Common myeloid progenitor, CD34-positive (primary cell): ENCODE results near the gene DOCK2.
A peak's percentile ranks its signal among the peaks of the same experiment; 100 is the strongest.

Experiments
- CTCF ChIA-PET: fragments of 350-600 bp; sonication (Branson Sonifier 250); formaldehyde crosslinking; loops from one replicate; lab custom pipeline; 2021; ENCODE audit warnings: antibody characterized with exemption; lab: Charles Lee
- POLR2A ChIA-PET: fragments of 350-600 bp; sonication (Branson Sonifier 250); formaldehyde crosslinking; loops from one replicate; lab custom pipeline; 2021; ENCODE audit warnings: antibody characterized with exemption; lab: Charles Lee
- DNase-seq, 3 donors: peaks; one replicate each; pipeline versions ENCODE4 v3.0.0 to v3.0.0-alpha.2; 2013
- H3K27ac ChIP-seq, 2 experiments: 1 replicate in 1 of 2; 2 replicates in 1 of 2; pipeline ENCODE4 v1.7.0; 2013; ENCODE audit warnings: inconsistent platforms in 2 of 2, low read length in 2 of 2, mild to moderate bottlenecking in 2 of 2, low read depth in 1 of 2, moderate library complexity in 1 of 2; ENCODE audit not compliant: severe bottlenecking in 2 of 2, insufficient read depth in 1 of 2, poor library complexity in 1 of 2
- H3K27me3 ChIP-seq, 5 experiments: replicated peaks in 2 of 5; 1 replicate in 3 of 5; 2 replicates in 2 of 5; pipeline versions ENCODE4 v1.6.1 to v1.7.0; 2013; ENCODE audit warnings: low read length in 4 of 5, mild to moderate bottlenecking in 2 of 5, moderate library complexity in 2 of 5, inconsistent platforms in 1 of 5; ENCODE audit not compliant: insufficient read depth in 5 of 5, control insufficient read depth in 4 of 5
- H3K36me3 ChIP-seq, 4 experiments: 1 replicate in 2 of 4; 2 replicates in 2 of 4; pipeline versions ENCODE4 v1.6.1 to v1.7.0; 2013; ENCODE audit warnings: low read length in 3 of 4, control low read depth in 1 of 4, mild to moderate bottlenecking in 1 of 4; ENCODE audit not compliant: control insufficient read depth in 4 of 4, insufficient read depth in 4 of 4
- H3K4me1 ChIP-seq, 4 experiments: 1 replicate in 3 of 4; 2 replicates in 1 of 4; pipeline versions ENCODE4 v1.6.1 to v1.7.1; 2013; ENCODE audit warnings: low read length in 3 of 4, mild to moderate bottlenecking in 3 of 4, control low read depth in 1 of 4, inconsistent platforms in 1 of 4, moderate library complexity in 1 of 4; ENCODE audit not compliant: control insufficient read depth in 4 of 4, insufficient read depth in 4 of 4; ENCODE audit errors: control extremely low read depth in 1 of 4
- H3K4me3 ChIP-seq, 7 experiments: 1 replicate in 4 of 7; 2 replicates in 3 of 7; pipeline versions ENCODE4 v1.5.1 to v1.7.0; 2013; ENCODE audit warnings: mild to moderate bottlenecking in 7 of 7, low read length in 6 of 7, moderate library complexity in 6 of 7, inconsistent platforms in 2 of 7, low read depth in 2 of 7, control low read depth in 1 of 7; ENCODE audit not compliant: insufficient read depth in 4 of 7, control insufficient read depth in 1 of 7; ENCODE audit errors: extremely low read depth in 1 of 7
- H3K9me3 ChIP-seq, 5 experiments: 1 replicate in 4 of 5; 2 replicates in 1 of 5; pipeline versions ENCODE4 v1.6.1 to v1.7.1; 2013; ENCODE audit warnings: low read length in 4 of 5, mild to moderate bottlenecking in 2 of 5, inconsistent platforms in 1 of 5, low read depth in 1 of 5, moderate library complexity in 1 of 5; ENCODE audit not compliant: control insufficient read depth in 4 of 5, insufficient read depth in 2 of 5; ENCODE audit errors: control extremely low read depth in 1 of 5
- WGBS: methylation state at CpG from one replicate; pipeline ENCODE4 v1.1.5; 2013; ENCODE audit not compliant: insufficient coverage; 5-methylcytosine and 5-hydroxymethylcytosine counted together

DOCK2 gene

GRCh38 chr5:169772256-169772655 lies 135.2 kb downstream of the DOCK2 start:
- Histone ChIP-seq H3K36me3 (peaks cover 0 to 42% (median 22%) of the 10 kb centered on the region in 4 experiments), H3K4me3 (no peak overlapping the region), H3K9me3 (no peaks in the 10 kb centered on the region), H3K4me1 (no peaks in the 10 kb centered on the region), H3K27ac (no peak overlapping the region), H3K27me3 (no peaks in the 10 kb centered on the region)
- WGBS, result no CpG with 5 or more reads among the region's 2 CpGs
- ChIA-PET CTCF (no interaction called here), POLR2A (no interaction called here)
- no peak for DNase-seq

- POLR2A ChIA-PET, result no interaction called here
- Histone ChIP-seq H3K36me3 (peaks cover under 1 to 45% (median 22%) of the 10 kb centered on the region in 4 experiments), H3K9me3 (no peaks in the 10 kb centered on the region), H3K27me3 (no peaks in the 10 kb centered on the region), H3K4me3 (no peak overlapping the region), H3K27ac (no peak overlapping the region), H3K4me1 (no peaks in the 10 kb centered on the region)
- no peak for DNase-seq
- CTCF ChIA-PET, result no interaction called here
- 99% methylated on average over 6 of the region's 6 CpGs for WGBS
Measured at GRCh38 chr5:169772688-169773087, 135.6 kb downstream of the DOCK2 start.

- 100% methylated on average over 5 of the region's 6 CpGs for WGBS
- CTCF ChIA-PET, result interaction anchor here (2.2 kb wide), 1 partner anchor 9 kb away, joined by 5 read pairs; no protein-coding TSS in a partner anchor
- peaks cover 9 to 51% (median 24%) of the 10 kb centered on the region in 4 experiments for H3K36me3 ChIP-seq
Measured at GRCh38 chr5:169777159-169777558, 140.1 kb downstream of the DOCK2 start.

GRCh38 chr5:169778622-169779596 lies 141.8 kb downstream of the DOCK2 start:
- CTCF ChIA-PET, result interaction anchor here (0.8 to 2.2 kb wide), 4 partner anchors 10 to 201 kb away, joined by 3 to 5 read pairs (median 3); partner anchors contain the start of gene INSYN2B
- no peak overlapping the region for H3K4me3 ChIP-seq
- H3K36me3 ChIP-seq, result peaks cover 9 to 51% (median 27%) of the 10 kb centered on the region in 4 experiments
- H3K27ac ChIP-seq, result no peak overlapping the region
- peaks cover 0 to 5% (median 0%) of the 10 kb centered on the region in 4 experiments for H3K4me1 ChIP-seq
- H3K9me3 ChIP-seq, result no peaks in the 10 kb centered on the region
- POLR2A ChIA-PET, result no interaction called here
- H3K27me3 ChIP-seq, result no peaks in the 10 kb centered on the region
- DNase-seq, result peak in 2 of 3 donors; percentile 5 to 10
- 96% methylated on average over 3 of the region's 7 CpGs for WGBS

More at GRCh38 chr5:169777159-169777558, 140.1 kb downstream of the DOCK2 start:
- H3K4me1 ChIP-seq, result peaks cover 0 to 5% (median 0%) of the 10 kb centered on the region in 4 experiments
- H3K27me3 ChIP-seq, result no peaks in the 10 kb centered on the region
- no peak for DNase-seq
- POLR2A ChIA-PET, result no interaction called here
- no peaks in the 10 kb centered on the region for H3K9me3 ChIP-seq
- H3K4me3 ChIP-seq, result no peak overlapping the region
- no peak overlapping the region for H3K27ac ChIP-seq

- Histone ChIP-seq H3K27me3 (no peaks in the 10 kb centered on the region), H3K4me1 (peaks cover 0 to 5% (median 0%) of the 10 kb centered on the region in 4 experiments), H3K36me3 (peaks cover 9 to 54% (median 23%) of the 10 kb centered on the region in 4 experiments), H3K9me3 (no peaks in the 10 kb centered on the region), H3K4me3 (no peak overlapping the region), H3K27ac (no peak overlapping the region)
- ChIA-PET CTCF (interaction anchor here (1.0 kb wide), 1 partner anchor 29 kb away, joined by 3 read pairs; no protein-coding TSS in a partner anchor), POLR2A (no interaction called here)
- WGBS, result 100% methylated on average over 3 of the region's 6 CpGs
- DNase-seq, result no peak
Measured at GRCh38 chr5:169781420-169782345, 144.6 kb downstream of the DOCK2 start.

GRCh38 chr5:169785771-169786618 lies 148.9 kb downstream of the DOCK2 start:
- ChIA-PET CTCF (interaction anchor here (1.5 kb wide), 1 partner anchor 9 kb away, joined by 5 read pairs; no protein-coding TSS in a partner anchor), POLR2A (no interaction called here)
- no peaks in the 10 kb centered on the region for H3K27me3 ChIP-seq
- no peak for DNase-seq
- no peak overlapping the region for H3K27ac ChIP-seq
- WGBS, result 100% methylated on average over 3 of the region's 5 CpGs
- H3K36me3 ChIP-seq, result peaks cover 0 to 46% (median 21%) of the 10 kb centered on the region in 4 experiments
- H3K4me1 ChIP-seq, result no peaks in the 10 kb centered on the region
- no peak overlapping the region for H3K4me3 ChIP-seq
- no peaks in the 10 kb centered on the region for H3K9me3 ChIP-seq
